DMS79 (cell line): ENCODE measurements around the gene EGR2.
A peak's percentile ranks its signal among the peaks of the same experiment; 100 is the strongest.

Experiments
- DNase-seq: peaks from one replicate; lab custom pipeline; 2025; lab: John Stamatoyannopoulos, UW

Gene EGR2

DNA sequence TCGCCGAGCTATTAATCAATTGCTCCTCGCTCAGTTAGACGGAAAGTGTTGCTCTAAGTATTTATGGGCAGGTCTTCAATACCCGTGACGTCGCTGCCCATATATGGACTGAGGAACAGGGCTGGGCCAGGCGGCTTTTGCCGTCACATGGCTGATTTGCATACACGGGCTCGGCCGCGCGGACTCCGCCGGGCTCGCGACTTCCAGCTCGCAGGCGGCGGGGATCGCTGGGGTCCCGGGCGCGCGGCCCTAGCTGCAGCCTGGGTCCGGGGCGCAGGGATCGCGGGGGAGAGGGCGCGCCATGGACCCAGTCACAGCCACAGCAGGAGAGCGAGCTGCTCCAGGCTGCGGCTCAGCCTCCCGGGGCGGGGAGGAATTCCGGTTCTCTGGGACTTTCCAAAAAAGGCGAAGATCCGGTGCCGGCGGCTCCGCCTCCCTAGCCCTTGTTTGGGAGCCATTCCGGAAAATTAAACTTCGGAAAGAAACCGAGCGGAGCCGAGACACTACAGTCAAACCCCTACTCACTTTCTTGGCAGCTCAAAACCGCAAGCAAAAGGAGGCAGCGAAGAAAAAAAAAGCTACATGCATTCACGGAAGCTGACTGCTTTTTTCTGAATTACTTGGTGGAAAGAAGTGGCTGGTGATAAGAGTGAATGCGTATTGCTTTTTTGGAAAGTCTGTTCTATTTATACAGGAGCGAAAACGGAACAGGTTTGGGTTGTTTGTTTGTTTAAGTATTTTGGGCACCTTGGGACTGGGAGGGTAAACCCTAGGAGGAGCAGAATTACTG is at the start of gene EGR2:
Gene EGR2 (minus strand): TSS at position 36 of the 790 bp plus-strand sequence. CDS start 337 bp downstream, outside the sequence.
- DNase-seq = peak; percentile 31

DNA sequence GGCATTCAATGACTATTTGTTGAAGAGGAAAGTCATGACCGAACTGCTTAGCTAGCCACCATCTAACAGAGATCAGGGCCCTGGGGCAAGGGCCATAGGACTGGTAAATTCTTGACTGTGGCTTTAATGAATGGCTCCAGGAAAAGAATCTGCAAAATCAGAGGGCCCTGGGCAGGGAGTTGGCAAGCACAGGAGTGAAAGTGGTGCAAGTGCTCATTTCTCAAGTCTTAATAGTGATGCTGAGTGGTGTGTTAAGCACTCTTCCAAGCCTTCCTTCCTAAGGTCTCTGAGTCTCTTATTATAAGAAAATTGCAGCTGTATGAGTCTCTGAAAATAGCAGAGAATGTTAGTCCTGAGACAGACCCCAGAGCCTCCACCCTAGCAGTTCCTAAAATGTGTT is 46.3 kb upstream of the EGR2 start:
- DNase-seq = no peak

DNA sequence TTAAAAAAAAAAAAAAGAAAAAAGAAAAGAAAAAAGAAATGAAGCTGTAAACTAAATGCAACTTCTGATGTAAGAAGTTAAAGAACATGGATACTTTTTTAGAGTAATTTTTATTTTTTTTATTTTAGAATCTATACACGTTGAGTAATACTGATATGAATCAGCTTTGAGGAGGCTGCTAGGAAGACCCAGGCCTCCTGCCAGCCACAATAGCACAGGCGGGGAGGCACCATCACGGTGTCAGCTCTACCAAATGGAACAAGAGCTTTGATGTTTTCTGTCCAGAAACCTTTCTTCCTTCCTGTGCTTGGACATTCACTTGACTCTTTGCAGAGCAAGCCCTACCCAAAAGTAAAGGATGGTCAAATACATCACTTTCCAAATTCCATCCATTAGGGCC is 45.3 kb upstream of the EGR2 start:
- no peak for DNase-seq

DNA sequence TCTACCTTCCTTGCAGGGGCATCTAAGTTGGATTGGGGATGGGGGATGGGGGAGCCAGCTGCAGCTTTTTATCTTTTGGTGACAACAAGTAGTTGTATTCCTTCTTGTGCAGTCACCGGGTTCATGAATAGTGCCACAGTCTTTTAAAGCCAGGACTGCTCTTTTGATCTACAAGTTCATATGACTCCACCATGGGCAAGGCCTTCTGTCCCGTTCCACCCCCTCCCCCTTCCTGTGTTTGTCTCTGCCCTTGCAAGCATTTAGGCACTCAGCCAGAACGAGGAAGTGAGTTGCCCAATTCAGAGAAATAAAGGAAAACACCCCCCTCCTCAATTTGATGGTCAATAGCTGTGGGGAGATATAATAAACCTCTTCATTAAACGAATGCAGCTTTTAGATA is 44.8 kb upstream of the EGR2 start:
- no peak for DNase-seq

DNA sequence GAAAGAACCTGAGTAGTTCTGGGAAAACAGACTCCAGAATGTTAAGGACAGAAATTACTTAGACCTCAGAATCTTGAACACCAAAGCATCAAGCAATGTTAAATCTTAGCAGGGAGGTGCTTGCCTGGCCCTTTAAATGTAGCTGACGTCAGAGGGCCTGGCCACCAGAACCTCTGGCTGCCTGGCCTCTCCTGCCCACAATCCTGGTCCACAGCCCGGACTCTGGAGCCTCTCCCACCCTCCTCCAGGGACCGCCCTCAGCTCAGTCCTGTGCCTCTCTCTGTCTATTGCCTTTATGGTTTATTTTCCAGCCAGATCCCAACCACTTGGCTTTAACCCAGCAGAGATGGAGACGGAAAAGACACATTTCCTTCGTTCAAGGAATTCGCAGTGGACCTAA is 42.2 kb upstream of the EGR2 start:
- DNase-seq = no peak

DNA sequence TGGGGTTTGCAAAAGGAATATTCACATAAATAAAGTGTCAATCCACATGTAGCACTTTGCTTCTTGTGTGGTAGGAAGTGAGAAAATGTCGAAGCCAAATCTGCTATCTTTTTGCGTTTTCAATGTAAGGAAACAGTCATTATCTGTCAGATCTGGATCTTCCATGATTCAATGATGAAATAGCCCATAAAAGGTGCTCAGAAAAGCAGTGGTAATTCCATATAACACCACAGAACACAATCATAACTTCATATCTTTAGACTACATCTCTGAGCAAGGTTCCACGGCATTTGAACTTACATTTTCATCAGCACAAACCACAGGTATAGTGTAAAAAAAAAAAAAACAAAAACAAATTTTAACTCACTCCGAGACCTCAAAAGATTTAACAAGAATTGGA is 39.9 kb upstream of the EGR2 start:
- DNase-seq = no peak

DNA sequence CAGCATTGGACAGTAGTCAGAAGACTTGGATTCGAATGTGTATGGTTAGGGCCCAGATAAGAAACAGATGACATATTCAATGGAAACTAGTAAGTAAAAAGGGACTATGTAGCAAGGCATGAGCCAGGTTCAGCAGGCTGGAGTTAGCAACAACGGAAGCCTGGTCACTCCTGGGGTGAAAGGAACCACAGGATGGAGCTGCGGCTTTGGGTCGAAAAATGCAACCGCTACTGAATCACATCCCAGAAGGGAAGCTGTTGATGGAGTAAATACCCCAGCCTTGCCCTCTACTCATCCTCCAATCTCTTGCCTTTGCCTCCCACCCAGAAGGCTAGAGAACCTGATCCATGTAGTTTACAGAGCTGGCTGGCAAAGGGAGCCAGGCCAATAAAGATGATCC is 37.5 kb upstream of the EGR2 start:
- no peak for DNase-seq

DNA sequence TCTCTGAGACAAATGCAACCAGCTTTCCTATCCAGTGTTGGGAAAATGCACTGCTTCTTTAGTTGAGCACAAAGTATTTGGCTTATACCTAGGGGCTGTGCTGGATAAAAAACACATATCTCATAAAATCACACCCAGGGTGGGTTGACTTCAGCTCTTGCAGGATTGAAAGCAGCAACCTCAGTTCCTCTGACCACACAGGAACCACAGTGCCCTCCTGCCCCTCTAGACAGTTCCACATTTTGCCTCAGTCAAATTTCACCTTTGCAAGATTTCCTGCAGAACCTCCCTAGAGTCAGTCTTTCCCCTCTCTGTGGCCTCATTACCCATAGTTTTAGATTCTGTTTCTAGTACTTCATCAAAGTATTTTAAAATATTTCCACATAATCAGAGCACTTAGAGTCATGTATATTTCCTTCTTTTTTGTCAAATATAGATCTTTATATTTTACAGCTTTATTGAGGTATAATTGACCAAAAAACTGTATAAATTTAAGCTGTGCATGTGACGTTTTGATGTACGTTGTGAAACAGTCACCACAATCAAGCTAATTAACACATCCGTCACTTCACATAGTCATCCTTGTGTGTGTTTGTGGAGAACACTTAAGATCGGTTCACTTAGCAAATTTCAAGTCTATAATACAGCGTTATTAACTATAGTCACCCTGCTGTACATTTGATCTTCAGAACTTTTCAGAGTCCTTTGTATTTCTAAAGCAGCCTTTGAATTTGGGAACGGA is 37.0 kb upstream of the EGR2 start:
- DNase-seq = no peak

DNA sequence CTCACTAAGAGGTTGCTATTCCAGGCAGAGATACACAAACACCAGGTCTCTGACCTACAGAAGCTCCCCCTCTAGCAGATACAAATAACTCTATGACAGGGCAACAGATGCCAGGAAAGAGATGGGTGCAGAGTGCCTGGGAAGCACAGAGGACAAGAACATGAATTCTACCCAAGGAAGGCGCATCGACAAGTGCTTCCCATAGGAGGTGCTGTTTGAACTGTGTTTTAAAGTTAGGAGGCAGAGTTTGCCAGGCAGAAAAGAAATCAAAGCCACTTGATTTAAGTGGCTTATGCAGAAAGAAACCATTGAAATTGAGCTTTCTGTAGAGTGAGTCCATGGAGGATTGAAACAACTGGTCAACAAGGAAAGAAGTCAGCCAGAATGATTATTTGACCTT is 35.3 kb upstream of the EGR2 start:
- DNase-seq = no peak

DNA sequence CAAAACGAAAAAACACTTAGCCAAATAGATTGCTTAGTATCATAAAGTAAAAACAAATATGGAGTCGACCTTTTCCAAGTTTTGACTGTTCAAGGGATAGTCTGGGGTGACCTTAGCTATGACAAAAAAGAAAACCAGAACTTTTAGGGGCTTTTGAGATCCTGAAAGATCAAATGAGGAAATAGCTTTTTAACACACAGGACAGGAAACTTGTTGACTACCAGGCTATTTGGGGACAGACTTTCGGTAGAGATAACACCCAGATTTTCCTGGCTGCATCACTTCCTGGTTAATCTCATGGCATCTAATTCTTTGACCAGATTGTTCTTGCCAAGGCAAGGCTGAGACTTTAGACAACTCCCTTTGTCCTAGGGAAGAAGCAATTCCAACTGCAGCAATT is 34.5 kb upstream of the EGR2 start:
- DNase-seq = no peak

DNA sequence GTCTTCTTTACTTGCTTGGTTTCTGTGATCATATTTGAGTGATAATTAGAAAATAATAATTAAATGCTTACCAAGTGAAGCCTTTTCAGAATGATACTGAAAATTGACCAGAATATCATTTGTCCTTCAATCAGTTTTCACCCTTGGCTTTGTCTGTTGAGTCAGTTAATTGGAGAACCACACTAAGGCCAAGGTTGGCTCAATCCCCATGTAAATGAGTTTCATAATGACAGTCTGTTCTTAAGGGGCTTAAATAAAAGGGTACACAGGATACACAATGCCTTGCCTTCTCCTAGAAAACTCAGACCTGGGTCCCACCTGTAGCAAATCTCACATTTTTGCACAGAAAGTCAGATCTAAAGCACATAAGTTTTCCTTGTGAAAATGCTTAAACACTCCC is 31.3 kb upstream of the EGR2 start:
- DNase-seq = no peak

DNA sequence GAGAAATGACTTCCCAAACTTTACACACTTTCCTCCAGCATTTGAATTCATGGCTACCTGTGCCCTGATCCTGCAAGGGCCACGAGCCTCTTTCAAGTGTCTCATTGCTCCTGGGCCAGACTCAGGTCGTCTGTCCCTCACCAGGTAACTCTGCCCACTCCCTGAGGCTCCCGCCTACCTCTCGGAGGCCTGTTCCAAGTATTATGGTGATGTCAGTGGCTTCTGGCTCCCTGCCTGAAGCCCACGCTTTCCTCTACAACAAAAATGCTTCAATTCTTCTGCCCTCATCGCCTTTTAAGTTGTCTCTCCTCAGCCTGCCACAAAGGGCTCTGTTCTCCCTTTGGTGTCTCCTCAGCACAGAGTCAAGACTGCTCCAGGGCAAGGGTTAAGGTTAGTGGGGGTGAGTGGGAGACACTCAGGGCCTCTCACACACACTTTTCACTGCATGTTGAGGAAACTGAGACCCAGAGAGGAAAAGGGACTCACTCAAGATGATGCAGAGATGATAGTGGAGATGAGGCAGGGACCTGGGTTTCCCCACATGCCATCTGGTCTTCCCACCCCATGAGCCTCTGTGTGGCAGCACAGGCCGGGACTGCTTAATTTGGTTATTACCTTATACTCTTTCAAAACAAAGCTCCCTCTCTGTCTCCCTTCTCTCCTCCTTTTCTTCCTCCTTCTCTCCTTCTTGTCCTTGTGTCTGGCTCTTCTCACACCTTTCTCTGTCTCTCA is 28.3 kb upstream of the EGR2 start:
- no peak for DNase-seq

DNA sequence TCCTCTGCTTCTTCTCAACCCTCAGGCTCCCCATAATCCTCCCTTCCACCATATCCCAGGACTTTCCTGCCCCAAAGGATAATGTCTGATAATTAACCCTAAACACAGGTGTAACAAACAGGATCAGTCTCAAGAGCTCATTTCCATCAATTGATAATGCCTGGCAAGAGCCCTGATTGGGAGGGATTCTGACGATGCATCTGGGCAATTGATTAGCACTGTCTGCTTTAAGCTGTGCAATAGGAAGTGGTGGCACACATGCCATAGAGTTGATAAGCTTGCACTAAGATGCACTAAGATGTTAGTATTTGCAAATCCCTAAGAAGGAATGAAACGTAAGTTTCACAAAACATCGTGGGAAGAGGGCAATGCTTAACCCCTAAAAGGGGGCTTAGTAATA is 27.4 kb upstream of the EGR2 start:
- DNase-seq = no peak

DNA sequence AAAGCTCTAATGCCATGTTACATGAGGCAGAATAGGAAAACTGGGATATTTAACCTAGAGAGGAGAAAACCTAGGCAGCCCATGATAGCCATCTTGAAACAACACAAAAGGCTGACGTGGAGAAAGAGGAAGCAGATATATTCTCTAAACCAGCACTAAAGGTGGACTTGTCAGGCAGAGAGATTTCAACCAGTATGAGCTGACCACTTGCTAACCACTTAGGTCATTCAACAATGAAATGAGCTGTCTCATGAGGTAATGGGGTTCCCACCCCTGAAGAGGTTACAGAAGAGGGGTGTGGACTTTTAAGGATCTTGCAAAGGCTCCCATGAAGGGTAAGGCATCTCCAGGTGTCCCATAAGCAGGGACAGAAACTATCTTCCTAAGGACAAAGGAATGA is 26.8 kb upstream of the EGR2 start:
- DNase-seq = no peak

DNA sequence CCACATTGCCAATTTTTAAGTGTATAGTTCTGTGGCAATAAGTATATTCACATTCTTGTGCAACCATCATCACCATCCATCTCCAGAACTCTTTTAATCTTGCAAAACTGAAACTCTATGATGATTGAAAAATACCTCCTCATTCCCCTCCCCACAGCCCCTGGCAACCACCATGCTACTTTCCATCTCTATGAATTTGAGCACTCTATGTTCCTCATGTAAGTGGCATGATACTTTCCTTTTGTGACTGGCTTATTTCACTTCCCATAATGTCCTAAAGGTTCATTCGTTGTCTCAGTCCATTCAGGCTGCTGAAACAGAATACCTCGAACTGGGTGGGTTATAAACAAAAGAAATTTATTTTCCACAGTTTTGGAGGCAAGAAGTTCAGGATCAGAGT is 23.4 kb upstream of the EGR2 start:
- no peak for DNase-seq

DNA sequence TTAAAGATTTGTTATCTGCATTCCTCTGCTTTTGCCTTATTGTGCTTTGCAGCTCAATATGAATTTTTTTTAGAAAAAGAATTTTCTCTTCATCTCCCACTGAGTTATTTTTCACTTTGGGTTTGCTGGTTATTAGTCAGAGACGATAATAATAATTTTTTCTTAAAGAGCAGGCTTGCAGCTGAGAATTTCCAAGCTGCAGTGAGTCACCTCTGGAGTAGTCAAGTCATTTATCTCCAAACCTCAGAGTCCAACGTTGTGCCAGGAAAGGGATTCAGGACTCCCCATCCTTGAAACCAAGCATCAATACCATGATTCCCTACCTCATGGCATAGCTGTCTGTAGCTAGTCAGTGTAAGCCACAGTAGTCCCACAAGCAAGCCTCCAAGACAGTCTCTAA is 15.2 kb upstream of the EGR2 start:
- no peak for DNase-seq

DNA sequence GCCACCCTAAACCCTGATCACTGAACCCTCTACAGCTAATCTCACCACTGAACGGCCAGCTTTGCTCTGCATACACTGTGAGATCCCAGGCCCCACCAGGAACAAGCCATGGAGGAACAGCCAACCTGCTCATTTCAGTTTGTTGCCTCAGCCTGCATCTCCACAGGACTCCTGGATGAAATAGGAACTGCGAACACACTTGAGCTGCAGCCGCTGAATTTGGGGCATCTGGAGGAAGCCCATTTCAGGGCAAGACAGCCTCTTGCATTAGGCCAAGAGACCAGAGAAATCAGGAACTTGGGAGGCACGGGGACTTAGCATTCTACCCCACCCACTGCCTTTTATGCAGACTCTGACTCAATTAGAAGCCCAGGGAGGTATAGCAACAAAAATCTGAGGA is 14.5 kb upstream of the EGR2 start:
- DNase-seq = no peak

DNA sequence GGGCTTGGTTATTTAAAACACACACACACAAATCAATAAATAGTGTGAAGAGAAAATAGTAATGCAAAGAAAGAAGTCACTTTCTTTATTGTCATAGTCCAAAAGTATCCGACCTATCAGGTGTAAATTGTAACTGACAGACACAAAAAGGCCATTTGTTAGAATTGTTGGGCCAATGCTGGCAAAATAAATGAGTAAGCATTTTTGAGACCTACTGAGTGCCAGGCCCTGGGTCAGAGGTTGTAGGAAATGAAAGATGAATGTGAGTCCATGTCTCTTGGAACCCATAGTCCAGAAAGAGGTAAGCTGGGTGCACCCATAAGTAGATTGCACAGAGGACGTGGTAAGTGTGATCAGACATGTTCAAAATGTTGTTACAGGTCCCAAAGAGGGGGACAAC is 13.5 kb upstream of the EGR2 start:
- DNase-seq = no peak

DNA sequence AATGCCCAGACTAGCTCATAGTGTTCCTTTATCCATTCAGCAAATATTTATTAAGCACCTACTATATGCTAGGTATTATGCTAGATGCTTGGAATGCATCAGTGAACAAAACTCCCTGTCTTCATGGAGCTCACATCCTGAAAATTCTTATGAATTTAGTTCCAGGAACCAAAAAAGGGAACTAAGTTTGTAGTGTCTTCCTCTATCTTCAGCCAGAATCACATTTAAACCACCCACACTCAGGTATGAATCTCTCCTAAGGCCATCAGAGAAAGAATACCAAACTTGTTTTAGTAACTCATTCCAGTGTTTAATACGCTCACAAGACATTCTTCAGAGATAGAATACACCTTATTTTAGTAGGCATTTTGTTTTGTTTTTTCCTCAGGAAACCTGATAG is 10.1 kb upstream of the EGR2 start:
- DNase-seq = no peak

DNA sequence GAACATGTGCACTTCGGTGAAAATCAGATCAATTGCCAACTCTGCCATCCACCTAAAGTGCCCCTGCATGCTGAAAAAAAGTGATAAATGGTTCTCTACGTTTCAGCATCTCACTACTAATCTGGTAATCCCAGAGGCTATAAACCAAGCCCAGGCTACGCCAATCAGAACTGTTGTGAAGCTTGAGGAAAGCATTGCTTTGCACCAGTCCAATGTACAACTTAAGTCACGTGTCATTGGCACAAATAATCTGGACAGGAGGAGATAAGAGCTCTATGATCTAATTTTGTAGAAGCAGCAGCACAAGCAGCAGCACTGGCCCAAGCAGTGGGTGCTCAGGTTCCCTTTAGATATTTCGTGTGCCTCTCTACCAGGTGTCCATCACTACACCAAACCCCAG is 4.4 kb upstream of the EGR2 start:
- no peak for DNase-seq

DNA sequence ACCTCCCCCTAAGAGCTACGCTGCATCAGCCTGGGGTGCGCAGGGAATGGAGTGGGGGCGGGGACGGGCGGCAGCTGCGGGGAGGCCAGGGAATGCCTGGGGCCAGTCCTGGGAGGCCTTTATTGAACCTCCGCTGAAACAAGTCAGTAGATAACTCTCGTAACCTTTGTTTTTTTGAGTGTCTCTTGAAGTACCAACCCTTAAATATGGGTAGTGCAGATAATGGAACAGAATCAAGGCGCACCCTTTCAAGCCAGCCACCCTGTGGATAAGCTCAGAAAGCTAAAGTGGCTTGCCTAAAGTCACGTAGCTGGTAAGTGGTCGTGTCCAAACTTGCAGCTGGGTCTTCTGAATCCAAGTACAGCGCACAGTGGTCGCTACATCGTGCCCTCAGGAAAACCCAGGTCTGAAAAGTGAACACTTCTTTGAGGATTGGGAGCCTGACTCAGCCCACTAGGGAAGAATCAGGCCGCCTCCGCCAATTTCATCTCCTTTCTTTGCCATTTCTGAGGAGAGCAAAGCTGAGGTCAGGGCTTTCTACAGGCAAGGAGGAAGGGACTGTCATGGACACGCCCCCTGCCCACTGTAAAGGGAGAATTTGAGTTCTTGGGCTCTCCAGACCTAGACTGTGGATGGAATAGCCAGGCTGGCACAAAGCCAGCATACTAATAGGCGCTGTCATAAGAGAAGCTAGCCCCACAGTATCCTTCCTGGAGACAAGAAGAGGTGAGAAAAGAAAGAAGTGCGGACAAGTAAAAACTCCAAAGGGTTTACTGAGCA is 3.2 kb upstream of the EGR2 start:
- no peak for DNase-seq

DNA sequence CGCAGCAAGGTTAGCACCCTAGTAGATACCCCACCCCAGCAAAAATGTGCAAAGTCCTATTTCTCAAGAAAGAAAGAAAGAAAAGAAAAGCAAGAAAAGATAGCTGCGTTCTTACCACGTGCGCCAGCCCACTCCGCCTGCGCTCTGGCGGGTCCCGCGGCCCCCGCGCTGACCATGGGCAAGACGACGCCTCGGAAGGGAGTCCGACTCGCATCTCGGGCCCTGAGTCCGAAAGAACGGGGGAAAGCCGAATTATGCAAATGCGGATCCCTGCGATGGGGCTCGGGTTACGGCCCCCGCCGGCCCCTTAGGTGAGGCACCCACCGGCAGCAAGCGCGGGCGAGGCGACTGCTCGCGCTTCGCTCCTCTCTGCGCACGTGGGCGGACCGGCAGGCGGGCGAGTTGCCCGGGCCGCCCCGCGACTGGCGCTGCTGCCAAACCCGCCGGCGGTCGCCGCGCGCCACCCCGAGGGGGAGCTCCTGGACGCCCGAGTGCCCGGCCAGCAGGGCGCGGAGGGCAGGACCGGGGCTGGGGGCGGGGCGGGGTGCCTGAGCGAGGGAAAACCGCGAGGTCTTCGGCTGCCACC is 2.4 kb upstream of the EGR2 start:
- no peak for DNase-seq
